ENCODE data around the gene AVPR2.

DNA sequence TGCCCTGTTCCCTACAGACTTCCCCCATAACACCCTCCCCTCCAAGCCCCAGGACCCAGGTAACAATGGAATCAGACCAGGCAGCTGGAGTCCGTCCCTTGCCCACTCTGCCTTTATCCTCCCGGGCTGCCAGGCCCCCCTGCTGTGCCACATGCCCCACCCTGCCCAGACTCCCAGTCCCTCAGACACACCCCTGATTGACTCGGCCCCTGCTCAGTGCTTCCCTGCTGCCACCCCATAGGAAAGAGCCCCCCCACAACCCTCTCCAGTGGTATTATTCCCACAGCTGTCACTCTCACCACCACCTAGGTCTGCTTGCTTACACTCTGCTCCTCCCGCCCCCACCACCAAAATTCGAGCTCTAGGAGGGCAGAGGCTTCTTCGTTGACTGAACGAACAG lies 35.1 kb downstream of the AVPR2 start:
- TF ChIP-seq, protein P1, sequence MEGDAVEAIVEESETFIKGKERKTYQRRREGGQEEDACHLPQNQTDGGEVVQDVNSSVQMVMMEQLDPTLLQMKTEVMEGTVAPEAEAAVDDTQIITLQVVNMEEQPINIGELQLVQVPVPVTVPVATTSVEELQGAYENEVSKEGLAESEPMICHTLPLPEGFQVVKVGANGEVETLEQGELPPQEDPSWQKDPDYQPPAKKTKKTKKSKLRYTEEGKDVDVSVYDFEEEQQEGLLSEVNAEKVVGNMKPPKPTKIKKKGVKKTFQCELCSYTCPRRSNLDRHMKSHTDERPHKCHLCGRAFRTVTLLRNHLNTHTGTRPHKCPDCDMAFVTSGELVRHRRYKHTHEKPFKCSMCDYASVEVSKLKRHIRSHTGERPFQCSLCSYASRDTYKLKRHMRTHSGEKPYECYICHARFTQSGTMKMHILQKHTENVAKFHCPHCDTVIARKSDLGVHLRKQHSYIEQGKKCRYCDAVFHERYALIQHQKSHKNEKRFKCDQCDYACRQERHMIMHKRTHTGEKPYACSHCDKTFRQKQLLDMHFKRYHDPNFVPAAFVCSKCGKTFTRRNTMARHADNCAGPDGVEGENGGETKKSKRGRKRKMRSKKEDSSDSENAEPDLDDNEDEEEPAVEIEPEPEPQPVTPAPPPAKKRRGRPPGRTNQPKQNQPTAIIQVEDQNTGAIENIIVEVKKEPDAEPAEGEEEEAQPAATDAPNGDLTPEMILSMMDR (conservative IDR thresholded peaks at IDR 0.05; ENCODE audit: low read depth, low read length), result no peak
- TF ChIP-seq EZH2 (IDR thresholded peaks at IDR 0.05; ENCODE audit: low read length, unreplicated experiment) (no peak), EZH2phosphoT487 (IDR thresholded peaks at IDR 0.05; ENCODE audit: borderline replicate concordance, low read length) (no peak)
